GM21390 (cell line): ENCODE data around the gene SOAT2.
A peak's percentile ranks its signal among the peaks of the same experiment; 100 is the strongest.

Experiments used
- ATAC-seq: cut with Tn5 transposase; IDR thresholded peaks from one replicate; pipeline ENCODE4 v1.9.1; 2021; ENCODE audit not compliant: unreplicated experiment

Gene SOAT2

GRCh38 chr12:53102883-53103807, at the start of gene SOAT2:
SOAT2 (plus strand) TSS chr12:53103486; CDS start chr12:53103578, 92 bp downstream.
- ATAC-seq = peak; percentile 49

GRCh38 chr12:53054112-53054878, 49.0 kb upstream of the SOAT2 start:
- ATAC-seq = peak; percentile 88

GRCh38 chr12:53055471-53056266, 47.6 kb upstream of the SOAT2 start:
- ATAC-seq = no peak

GRCh38 chr12:53056296-53056695, 47.0 kb upstream of the SOAT2 start:
- ATAC-seq = no peak

GRCh38 chr12:53056901-53057300, 46.4 kb upstream of the SOAT2 start:
- no peak for ATAC-seq

GRCh38 chr12:53057816-53058500, 45.3 kb upstream of the SOAT2 start:
- no peak for ATAC-seq

GRCh38 chr12:53058674-53059433, 44.4 kb upstream of the SOAT2 start:
- ATAC-seq = no peak

- no peak for ATAC-seq
Observed at GRCh38 chr12:53059434-53060063, 43.7 kb upstream of the SOAT2 start.

- ATAC-seq = no peak
Observed at GRCh38 chr12:53060064-53060720, 43.1 kb upstream of the SOAT2 start.

GRCh38 chr12:53060721-53061276, 42.5 kb upstream of the SOAT2 start:
- ATAC-seq = no peak

- no peak for ATAC-seq
Observed at GRCh38 chr12:53061404-53062010, 41.8 kb upstream of the SOAT2 start.

- ATAC-seq = no peak
Observed at GRCh38 chr12:53062011-53062961, 41.0 kb upstream of the SOAT2 start.

- no peak for ATAC-seq
Observed at GRCh38 chr12:53062977-53063707, 40.1 kb upstream of the SOAT2 start.

GRCh38 chr12:53063708-53064612, 39.3 kb upstream of the SOAT2 start:
- no peak for ATAC-seq
